Measurements from ENCODE around the gene MYPOP.
"Not testable (repeated sequence)": the region's sequence is repeated elsewhere in the genome, so short reads cannot be mapped to it uniquely, and the experiment has no call there.

MYPOP gene

GRCh38 chr19:45908956-45909355, 6.5 kb upstream of the MYPOP start:
- in situ Hi-C loops (cut with MboI; ENCODE audit: low sequenced_read_pairs), result no loop called here

- in situ Hi-C loops (cut with MboI; ENCODE audit: low sequenced_read_pairs), result no loop called here
Measured at GRCh38 chr19:45906221-45906620, 3.8 kb upstream of the MYPOP start.

- in situ Hi-C loops (cut with MboI; ENCODE audit: low sequenced_read_pairs), result no loop called here
Measured at GRCh38 chr19:45905011-45905410, 2.6 kb upstream of the MYPOP start.

- in situ Hi-C loops (cut with MboI; ENCODE audit: low sequenced_read_pairs), result no loop called here
Measured at GRCh38 chr19:45902651-45903625, 525 bp upstream of the MYPOP start.

GRCh38 chr19:45901432-45901911, 941 bp downstream of the MYPOP start:
- in situ Hi-C loops (cut with MboI; ENCODE audit: low sequenced_read_pairs), result no loop called here

- in situ Hi-C loops (cut with MboI; ENCODE audit: low sequenced_read_pairs), result no loop called here
Measured at GRCh38 chr19:45900738-45901431, 1.5 kb downstream of the MYPOP start.

- in situ Hi-C loops (cut with MboI; ENCODE audit: low sequenced_read_pairs), result no loop called here
Measured at GRCh38 chr19:45899919-45900589, 2.4 kb downstream of the MYPOP start.

GRCh38 chr19:45899253-45899652, 3.2 kb downstream of the MYPOP start:
- in situ Hi-C loops (cut with MboI; ENCODE audit: low sequenced_read_pairs), result no loop called here

GRCh38 chr19:45897261-45897812, 5.1 kb downstream of the MYPOP start:
- in situ Hi-C loops (cut with MboI; ENCODE audit: low sequenced_read_pairs), result no loop called here

GRCh38 chr19:45895983-45896599, 6.3 kb downstream of the MYPOP start:
- in situ Hi-C loops (cut with MboI; ENCODE audit: low sequenced_read_pairs), result not testable (repeated sequence)

GRCh38 chr19:45895519-45895972, 6.9 kb downstream of the MYPOP start:
- in situ Hi-C loops (cut with MboI; ENCODE audit: low sequenced_read_pairs), result no loop called here

GRCh38 chr19:45890877-45891276, 11.5 kb downstream of the MYPOP start:
- in situ Hi-C loops (cut with MboI; ENCODE audit: low sequenced_read_pairs), result no loop called here

- in situ Hi-C loops (cut with MboI; ENCODE audit: low sequenced_read_pairs), result no loop called here
Measured at GRCh38 chr19:45889210-45889885, 13.1 kb downstream of the MYPOP start.

- in situ Hi-C loops (cut with MboI; ENCODE audit: low sequenced_read_pairs), result no loop called here
Measured at GRCh38 chr19:45887200-45887710, 15.2 kb downstream of the MYPOP start.

GRCh38 chr19:45886427-45887199, 15.8 kb downstream of the MYPOP start:
- in situ Hi-C loops (cut with MboI; ENCODE audit: low sequenced_read_pairs), result no loop called here

GRCh38 chr19:45885556-45886426, 16.6 kb downstream of the MYPOP start, which contains the start of gene IRF2BP1:
IRF2BP1 (minus strand) TSS chr19:45886141; CDS start chr19:45885774, 367 bp downstream.
- in situ Hi-C loops (cut with MboI; ENCODE audit: low sequenced_read_pairs), result no loop called here

- in situ Hi-C loops (cut with MboI; ENCODE audit: low sequenced_read_pairs), result no loop called here
Measured at GRCh38 chr19:45884682-45885555, 17.5 kb downstream of the MYPOP start.

Data from HL-60/S4 (cell line).